GM19468 (cell line): Measurements from ENCODE around the gene ZNF423.

Source experiments
- ATAC-seq: cut with Tn5 transposase; IDR thresholded peaks from one replicate; pipeline ENCODE4 v1.9.1; 2021; ENCODE audit warnings: mild to moderate bottlenecking, moderate library complexity, moderate number of reproducible peaks; ENCODE audit not compliant: unreplicated experiment; ENCODE audit errors: extremely low read depth

ZNF423 gene

DNA sequence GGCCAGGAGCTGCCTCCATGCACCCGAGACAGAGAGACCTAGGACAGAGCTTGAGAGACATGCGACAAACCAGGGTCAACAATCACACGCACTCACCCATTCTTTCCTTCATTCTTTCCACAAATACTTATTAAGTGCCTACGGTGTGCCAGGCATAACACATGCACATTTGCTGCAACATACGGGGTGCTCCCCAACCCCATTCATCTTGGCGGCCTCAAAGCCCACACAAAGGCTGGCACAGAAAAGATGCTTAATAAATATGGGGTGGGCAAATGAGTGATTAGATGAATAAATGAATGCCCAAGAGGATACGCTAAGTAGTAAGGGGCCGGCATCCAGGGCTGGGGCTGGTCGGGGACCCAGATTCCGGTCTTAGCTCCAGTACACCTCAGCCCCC is 117.9 kb downstream of the ZNF423 start:
- ATAC-seq = no peak

- no peak for ATAC-seq
Observed at GRCh38 chr16:49737541-49737940, 118.4 kb downstream of the ZNF423 start.

DNA sequence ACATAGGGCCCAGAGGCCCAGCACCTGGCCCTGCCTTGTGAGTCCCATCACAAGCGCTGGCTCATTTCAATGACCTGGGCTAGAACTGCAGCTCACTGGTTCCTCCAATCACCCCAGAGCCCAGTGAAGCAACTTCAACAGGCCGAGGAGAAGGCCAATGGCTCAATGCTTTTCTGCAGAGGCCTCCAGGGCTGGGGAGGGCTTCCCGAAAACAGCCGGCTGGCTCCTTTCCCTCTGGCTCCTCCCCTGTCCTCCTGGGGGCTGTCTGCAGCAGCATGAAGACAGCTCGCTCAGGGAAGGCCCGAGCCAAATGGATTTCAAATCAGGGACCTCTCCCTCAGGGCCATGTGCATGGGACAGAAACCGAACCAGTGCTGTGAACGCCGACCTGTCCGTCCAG is 121.6 kb downstream of the ZNF423 start:
- ATAC-seq = no peak

DNA sequence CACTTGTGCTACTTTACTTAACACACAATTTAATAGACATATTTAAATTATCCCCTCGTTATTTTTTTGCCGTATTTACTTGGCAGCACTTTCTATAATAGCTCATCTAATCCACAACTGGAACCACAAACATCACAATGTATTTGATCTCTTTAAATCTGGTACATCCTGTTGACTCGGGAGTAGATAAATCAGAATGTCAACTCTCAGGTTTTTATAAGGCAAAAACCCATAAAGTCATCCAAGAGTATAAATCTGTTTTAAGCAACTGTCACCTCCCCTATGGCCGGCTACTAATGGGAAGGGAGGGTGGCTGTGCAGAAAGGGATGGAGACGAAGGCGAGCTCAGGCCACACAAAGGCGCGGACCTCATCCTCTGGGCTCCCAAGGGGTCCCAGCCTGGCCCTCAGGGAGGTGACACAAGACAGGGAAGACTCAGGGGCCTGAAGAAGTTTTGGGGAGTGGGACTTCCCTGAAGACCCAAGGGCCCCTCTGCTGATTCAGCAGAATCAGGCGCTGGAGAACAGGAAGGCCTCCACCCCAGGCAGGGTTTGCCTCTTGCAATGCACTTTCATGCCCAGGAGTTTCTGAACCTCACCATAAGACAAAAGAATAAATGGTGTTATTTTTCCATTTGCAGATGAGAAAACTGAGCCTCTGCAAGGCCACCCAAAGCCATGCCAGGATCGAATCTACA is 122.5 kb downstream of the ZNF423 start:
- ATAC-seq = no peak

DNA sequence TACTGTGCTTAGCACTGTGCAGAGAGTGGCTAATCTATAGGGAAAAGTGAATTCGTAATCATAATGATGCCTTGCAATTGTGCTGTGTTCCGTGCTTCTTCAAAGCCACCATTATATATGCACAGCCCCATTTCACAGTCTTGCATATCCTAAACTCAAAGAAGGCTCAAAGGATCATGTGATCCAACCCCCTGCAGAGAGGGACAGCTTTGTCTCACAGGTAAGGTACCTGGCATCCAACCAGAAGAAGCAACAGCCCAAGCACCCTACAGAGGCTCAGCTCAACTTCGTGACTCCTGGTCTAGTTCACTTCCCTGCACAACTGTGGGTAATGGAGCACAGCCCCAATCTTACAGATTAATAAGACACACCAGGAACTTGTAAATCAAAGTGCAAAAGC is 124.0 kb downstream of the ZNF423 start:
- ATAC-seq = no peak

- no peak for ATAC-seq
Observed at GRCh38 chr16:49730772-49731171, 125.1 kb downstream of the ZNF423 start.

DNA sequence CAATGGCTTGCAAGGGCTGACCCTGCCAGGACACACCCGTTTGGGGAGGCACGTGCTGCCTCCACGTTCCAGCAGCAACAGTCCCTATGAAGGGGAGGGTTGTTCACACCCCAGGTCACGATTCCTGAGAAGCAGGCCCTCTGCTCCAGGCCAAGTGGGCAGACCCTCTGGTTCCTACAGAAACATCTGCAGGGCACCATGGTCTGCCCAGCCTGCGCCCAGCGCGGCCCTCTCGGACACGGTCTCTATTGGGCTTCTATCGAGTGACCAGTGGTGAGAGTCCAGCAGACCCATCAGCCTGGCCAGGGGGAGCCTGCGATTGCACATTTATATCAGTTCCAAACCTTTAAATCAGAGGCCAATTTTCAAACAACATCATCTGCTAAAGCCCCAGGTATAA is 128.3 kb downstream of the ZNF423 start:
- no peak for ATAC-seq

GRCh38 chr16:49726155-49726554 is 129.8 kb downstream of the ZNF423 start:
- no peak for ATAC-seq

- ATAC-seq = no peak
Observed at GRCh38 chr16:49725651-49726050, 130.3 kb downstream of the ZNF423 start.

- no peak for ATAC-seq
Observed at GRCh38 chr16:49724774-49725173, 131.1 kb downstream of the ZNF423 start.

GRCh38 chr16:49723310-49723709 is 132.6 kb downstream of the ZNF423 start:
- ATAC-seq = no peak

GRCh38 chr16:49720225-49720624 is 135.7 kb downstream of the ZNF423 start:
- no peak for ATAC-seq

GRCh38 chr16:49717689-49718088 is 138.2 kb downstream of the ZNF423 start:
- ATAC-seq = no peak

- ATAC-seq = no peak
Observed at GRCh38 chr16:49716339-49716934, 139.5 kb downstream of the ZNF423 start.

GRCh38 chr16:49713770-49714169 is 142.1 kb downstream of the ZNF423 start:
- no peak for ATAC-seq

DNA sequence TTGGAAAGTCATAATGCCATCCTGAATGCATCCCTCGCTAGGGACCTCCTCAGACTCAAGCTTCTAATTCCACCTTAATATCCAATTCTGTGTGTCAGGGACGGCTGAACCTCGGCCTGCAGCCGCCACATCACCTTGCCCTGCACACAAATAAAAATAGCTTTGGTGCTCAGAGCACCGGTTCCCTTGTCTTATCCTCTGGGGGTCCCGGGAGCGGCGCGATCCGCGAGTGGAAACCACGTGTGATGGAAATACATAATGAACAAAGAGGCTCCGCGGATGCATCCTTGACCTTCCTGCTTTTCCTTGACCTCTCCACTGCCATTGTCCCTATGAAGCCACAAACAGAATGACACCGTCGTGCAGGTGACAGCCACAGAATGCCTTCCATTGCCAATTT is 143.4 kb downstream of the ZNF423 start:
- no peak for ATAC-seq

DNA sequence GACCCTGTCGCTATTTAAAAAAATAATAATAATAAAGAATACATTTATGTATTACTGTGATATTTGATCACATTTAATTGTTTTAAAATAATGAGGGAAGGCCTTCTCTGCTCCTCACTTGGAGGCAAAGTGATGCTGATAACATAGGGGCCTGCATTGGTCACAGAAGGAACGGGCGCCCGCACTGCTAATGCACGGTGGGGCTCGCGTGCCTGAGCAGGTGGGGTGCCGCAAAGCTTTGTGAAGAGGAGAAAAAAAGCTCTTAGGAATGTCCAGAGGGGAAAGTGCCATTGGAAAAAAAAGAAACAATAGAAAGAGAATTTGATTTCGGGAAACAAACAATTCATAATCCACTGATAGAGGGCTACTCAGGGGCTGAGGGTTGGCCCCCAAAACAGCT is 143.8 kb downstream of the ZNF423 start:
- ATAC-seq = no peak

GRCh38 chr16:49709057-49709456 is 146.9 kb downstream of the ZNF423 start:
- no peak for ATAC-seq

DNA sequence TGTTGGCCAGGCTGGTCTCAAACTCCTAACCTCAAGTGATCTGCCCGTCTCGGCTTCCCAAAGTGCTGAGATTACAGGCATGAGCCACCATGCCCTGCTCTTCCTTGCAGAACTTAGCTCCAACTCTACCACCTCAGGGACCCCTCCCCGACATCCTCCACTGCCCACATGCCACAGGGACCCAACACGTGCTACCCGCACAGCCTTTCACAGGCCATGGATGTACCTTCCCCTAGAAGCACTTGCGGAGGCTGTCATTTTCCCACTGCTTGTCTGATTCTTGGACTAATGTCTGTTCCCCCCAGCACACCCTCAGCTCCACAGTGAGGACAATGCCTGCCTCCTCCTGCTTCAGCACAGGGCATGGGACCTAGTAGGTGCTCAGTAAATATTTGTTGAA is 147.4 kb downstream of the ZNF423 start:
- ATAC-seq = no peak

DNA sequence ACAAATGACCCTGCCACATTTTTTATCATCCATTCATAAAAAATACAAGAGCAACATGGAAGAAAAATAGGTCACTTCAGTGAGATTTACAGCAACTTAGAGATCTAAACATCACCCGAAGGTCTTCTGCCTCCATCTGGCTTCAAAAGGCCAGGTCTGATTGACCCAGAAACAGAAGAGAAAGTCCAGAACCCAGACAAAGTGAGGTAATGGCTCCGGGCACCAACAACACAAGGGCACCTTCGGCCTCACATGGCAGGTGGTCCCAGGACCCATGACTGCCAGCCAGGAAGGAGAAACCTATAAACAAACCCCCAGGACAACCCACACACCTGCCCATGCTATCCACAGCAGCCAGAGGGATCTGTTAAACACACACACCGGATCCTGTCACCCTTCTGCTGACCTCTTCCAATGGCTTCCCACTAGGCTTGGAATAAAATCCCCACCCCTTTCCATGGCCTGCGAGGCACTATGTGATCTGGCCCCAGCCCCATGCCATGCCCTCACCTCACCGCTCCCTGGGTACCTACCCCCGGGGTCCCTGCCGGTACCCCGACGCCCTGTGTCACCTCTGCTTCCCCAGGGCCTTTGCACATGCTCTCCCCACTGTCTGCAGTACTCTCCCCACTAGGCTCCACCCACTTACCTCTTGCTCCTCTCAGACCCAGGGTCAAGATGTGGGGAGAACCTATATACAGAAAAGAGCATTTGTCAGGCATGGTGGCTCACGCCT is 149.1 kb downstream of the ZNF423 start:
- no peak for ATAC-seq

DNA sequence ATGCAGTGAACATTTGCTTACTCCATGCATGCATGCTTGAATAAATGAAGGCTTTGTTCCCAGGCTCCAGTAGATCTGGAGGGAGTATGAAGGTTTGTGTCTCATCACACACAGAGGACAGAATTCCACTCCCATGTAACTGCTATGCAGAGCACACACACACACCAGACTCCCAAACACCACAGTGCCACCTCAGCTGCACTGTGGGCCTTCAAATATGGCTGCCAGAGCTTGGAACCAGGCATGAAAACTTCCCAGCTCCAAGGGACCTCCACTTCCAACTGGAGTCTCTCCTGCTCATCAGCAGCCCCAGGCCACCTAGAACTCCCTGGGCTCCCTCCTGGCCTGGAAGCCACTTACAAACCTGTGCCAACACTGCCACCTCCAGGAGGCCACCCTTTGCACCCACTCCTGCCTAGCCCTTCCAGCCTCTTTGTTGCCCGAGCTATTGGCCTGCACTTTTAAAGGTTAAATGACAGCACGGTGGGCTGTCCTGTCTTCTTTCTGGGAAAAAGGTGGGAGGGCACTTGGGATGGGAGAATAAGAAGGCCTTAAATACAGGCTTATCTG is 151.2 kb downstream of the ZNF423 start:
- no peak for ATAC-seq
